Spinal cord (tissue), 10 donors: ENCODE data around the gene CPE. TPM values are rescaled to one million over a fixed set of nuclear protein-coding genes. Genes with fewer than 3 reads are reported as not detected.

ENCODE experiments used
- DNase-seq, 6 donors: peaks; one replicate each; pipeline versions ENCODE4 v3.0.0 to v3.0.0-alpha.2; 2013 to 2015; ENCODE audit warnings: low spot score in 6 of 6, low read depth in 4 of 6
- H3K27ac ChIP-seq: one replicate; pipeline ENCODE4 v1.5.1; 2013; ENCODE audit warnings: low read depth, low read length, control low read depth
- H3K27me3 ChIP-seq: one replicate; pipeline ENCODE4 v1.6.1; 2013; ENCODE audit warnings: low read length; ENCODE audit not compliant: control insufficient read depth, insufficient read depth
- H3K36me3 ChIP-seq: one replicate; pipeline ENCODE4 v1.6.1; 2013; ENCODE audit warnings: low read length; ENCODE audit not compliant: control insufficient read depth, insufficient read depth
- H3K4me1 ChIP-seq: one replicate; pipeline ENCODE4 v1.6.1; 2013; ENCODE audit warnings: low read length; ENCODE audit not compliant: control insufficient read depth, insufficient read depth
- H3K4me3 ChIP-seq: one replicate; pipeline ENCODE4 v1.5.1; 2013; ENCODE audit warnings: low read depth, low read length, control low read depth
- H3K9me3 ChIP-seq: one replicate; pipeline ENCODE4 v1.6.1; 2013; ENCODE audit warnings: low read length; ENCODE audit not compliant: control insufficient read depth, insufficient read depth
- WGBS: methylation state at CpG from one replicate; pipeline ENCODE4 v1.1.5; 2013; ENCODE audit warnings: missing lambda C conversion rate; ENCODE audit not compliant: insufficient coverage; 5-methylcytosine and 5-hydroxymethylcytosine counted together
- polyA plus RNA-seq, 2 donors: library from polyadenylated mRNA; unstranded; fragments of 120-200 nt; gene quantifications; one replicate each; pipeline ENCODE4 v1.2.1, GENCODE V29; 2013; ENCODE audit not compliant: insufficient read length in 2 of 2
- total RNA-seq, 2 donors: library from RNA; depleted of rRNA in 1 of 2; stranded (reverse); fragments of 120-200 nt in 1 of 2; fragments of >200 nt in 1 of 2; gene quantifications; one replicate each; pipeline versions ENCODE4 v1.2.3 to v1.2.4, GENCODE V29; 2013 to 2014
- donor health status: healthy.

Gene CPE
- total and polyA plus RNA-seq, 4 donors = 500 to 629 (median 586) TPM

DNA sequence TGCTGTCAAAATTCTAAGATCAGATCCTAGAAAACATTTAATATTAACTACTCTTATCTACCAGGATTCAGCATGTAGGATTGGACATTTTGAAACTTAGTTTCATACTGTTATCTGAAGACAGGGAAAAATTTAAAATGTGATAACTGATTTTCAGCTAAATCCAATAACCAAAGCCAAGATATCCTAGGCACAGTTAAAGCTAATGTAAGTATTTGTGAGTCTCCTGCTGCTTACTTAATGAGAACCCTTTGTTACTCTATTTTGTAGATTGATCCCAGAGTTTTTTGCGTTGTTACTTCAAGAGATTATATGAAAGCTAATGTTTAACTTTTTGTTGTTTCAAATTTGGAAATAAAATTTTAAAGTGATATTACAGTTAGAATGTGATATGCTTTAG lies 2.0 kb downstream of the CPE start:
- Histone ChIP-seq H3K27ac (no peak overlapping the region), H3K36me3 (no peaks in the 10 kb centered on the region), H3K9me3 (no peaks in the 10 kb centered on the region), H3K27me3 (no peaks in the 10 kb centered on the region), H3K4me3 (no peak overlapping the region), H3K4me1 (peaks cover 3% of the 10 kb centered on the region)
- peak in 1 of 6 donors; percentile 50 for DNase-seq
- WGBS = 40% methylated on average over 1 of the region's 1 CpG

- Histone ChIP-seq H3K4me1 (peaks cover 3% of the 10 kb centered on the region), H3K36me3 (no peaks in the 10 kb centered on the region), H3K27ac (no peak overlapping the region), H3K9me3 (no peaks in the 10 kb centered on the region), H3K27me3 (no peaks in the 10 kb centered on the region), H3K4me3 (no peak overlapping the region)
- no peak for DNase-seq
- WGBS = 52% methylated on average over 3 of the region's 3 CpGs
These were observed 3.1 kb downstream of the CPE start for GRCh38 chr4:165381821-165382373.

DNA sequence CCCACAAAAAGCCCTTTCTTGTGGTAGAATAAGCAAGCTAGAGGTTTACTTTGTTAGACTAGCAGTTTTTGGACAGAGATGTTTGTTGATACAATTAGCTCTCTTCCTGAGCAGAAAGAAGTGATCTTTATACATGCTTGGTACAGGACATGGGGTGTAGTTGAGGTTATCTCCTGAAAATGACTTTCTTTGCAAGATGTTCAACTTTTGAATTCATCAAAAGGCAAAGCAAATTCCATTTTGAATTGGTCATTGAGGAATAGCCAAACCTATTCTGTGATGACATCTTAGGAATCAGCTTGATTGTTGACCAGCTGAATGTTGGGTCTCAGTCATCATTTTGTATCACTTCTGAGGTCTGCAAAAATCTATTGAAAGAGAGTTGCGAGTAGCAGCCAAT lies 3.8 kb downstream of the CPE start:
- Histone ChIP-seq H3K9me3 (no peaks in the 10 kb centered on the region), H3K27me3 (no peaks in the 10 kb centered on the region), H3K36me3 (no peaks in the 10 kb centered on the region), H3K27ac (no peak overlapping the region), H3K4me1 (peaks cover 3% of the 10 kb centered on the region), H3K4me3 (no peak overlapping the region)
- 100% methylated on average over 1 of the region's 1 CpG for WGBS
- DNase-seq = no peak

GRCh38 chr4:165383591-165384073 lies 4.8 kb downstream of the CPE start:
- Histone ChIP-seq H3K36me3 (no peaks in the 10 kb centered on the region), H3K9me3 (no peaks in the 10 kb centered on the region), H3K27ac (peak overlapping the region; percentile 3), H3K4me1 (peaks cover 3% of the 10 kb centered on the region), H3K4me3 (no peak overlapping the region), H3K27me3 (no peaks in the 10 kb centered on the region)
- no peak for DNase-seq
- 88% methylated on average over 1 of the region's 4 CpGs for WGBS

DNA sequence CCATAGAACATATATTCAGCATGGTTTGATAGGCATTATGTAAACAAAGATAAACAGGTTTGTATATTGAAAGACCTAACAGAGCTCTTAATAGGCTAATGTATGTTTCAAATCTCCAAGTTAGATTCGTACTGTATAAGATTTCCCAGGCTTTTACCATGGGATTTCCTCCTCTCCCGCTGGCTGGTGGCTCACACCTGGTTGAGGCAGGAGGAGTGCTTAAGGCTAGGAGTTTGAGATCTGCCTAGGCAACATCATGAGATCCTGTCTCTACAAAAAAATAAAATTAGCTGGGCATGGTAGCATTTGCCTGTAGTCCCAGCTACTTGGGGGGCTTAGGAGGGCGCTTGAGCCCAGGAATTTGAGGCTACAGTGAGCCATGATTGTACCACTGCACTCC lies 5.4 kb downstream of the CPE start:
- Histone ChIP-seq H3K4me1 (peaks cover 3% of the 10 kb centered on the region), H3K9me3 (no peaks in the 10 kb centered on the region), H3K27me3 (no peaks in the 10 kb centered on the region), H3K27ac (peak overlapping the region; percentile 3), H3K4me3 (no peak overlapping the region), H3K36me3 (no peaks in the 10 kb centered on the region)
- DNase-seq = no peak
- 100% methylated on average over 1 of the region's 3 CpGs for WGBS

GRCh38 chr4:165384598-165384997 lies 5.8 kb downstream of the CPE start:
- Histone ChIP-seq H3K4me1 (peaks cover 3% of the 10 kb centered on the region), H3K27ac (no peak overlapping the region)
- WGBS = no CpG with 5 or more reads among the region's 1 CpG

DNA sequence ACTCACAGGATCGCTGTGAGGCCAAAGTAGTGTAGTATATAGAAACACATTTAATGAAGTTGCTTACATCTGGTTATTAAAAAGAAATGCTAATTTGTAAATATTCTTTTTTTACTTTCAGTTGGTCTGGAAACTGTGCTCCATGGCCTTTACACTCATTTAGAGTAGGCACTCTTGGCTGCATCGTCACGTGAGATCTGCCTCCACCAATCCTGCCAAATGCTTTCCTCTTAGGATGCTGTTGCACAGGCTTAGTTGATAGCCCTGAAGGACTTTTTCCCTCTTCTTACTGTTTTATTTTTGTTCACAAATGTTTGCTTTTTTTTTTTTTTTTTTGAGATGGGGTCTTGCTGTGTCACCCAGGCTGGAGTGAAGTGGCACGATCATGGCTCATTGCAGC lies 6.3 kb downstream of the CPE start:
- Histone ChIP-seq H3K27ac (no peak overlapping the region), H3K36me3 (no peaks in the 10 kb centered on the region), H3K27me3 (no peaks in the 10 kb centered on the region), H3K9me3 (no peaks in the 10 kb centered on the region), H3K4me1 (peaks cover 3% of the 10 kb centered on the region), H3K4me3 (no peak overlapping the region)
- no peak for DNase-seq
- 45% methylated on average over 2 of the region's 4 CpGs for WGBS

More at GRCh38 chr4:165384598-165384997, 5.8 kb downstream of the CPE start:
- H3K9me3 ChIP-seq = no peaks in the 10 kb centered on the region
- H3K27me3 ChIP-seq = no peaks in the 10 kb centered on the region
- no peak overlapping the region for H3K4me3 ChIP-seq
- no peaks in the 10 kb centered on the region for H3K36me3 ChIP-seq
- DNase-seq = peak in 2 of 6 donors; percentile 68 to 76

DNA sequence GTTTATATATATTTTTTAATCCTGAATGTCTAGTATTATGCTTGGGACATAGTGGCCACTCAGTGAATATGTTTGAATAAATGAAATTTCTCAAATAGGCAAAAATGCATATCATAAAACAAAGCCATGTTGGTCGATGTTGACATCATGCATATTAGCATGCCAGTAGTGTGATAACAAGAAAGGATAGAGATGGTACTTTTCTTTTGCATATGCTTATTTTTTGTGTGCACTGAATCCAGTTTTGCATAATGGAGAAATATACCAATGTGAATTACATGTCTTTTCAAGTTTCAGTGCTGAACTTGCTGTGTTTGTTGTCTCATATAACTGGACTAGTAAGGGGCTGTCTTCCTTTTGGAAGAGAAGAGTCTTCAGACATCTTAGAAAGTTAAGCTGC lies 7.5 kb downstream of the CPE start:
- DNase-seq = no peak
- Histone ChIP-seq H3K27ac (no peak overlapping the region), H3K4me1 (peaks cover 3% of the 10 kb centered on the region), H3K4me3 (no peak overlapping the region), H3K36me3 (no peaks in the 10 kb centered on the region), H3K27me3 (no peaks in the 10 kb centered on the region), H3K9me3 (no peaks in the 10 kb centered on the region)
- WGBS = no CpG with 5 or more reads among the region's 1 CpG

DNA sequence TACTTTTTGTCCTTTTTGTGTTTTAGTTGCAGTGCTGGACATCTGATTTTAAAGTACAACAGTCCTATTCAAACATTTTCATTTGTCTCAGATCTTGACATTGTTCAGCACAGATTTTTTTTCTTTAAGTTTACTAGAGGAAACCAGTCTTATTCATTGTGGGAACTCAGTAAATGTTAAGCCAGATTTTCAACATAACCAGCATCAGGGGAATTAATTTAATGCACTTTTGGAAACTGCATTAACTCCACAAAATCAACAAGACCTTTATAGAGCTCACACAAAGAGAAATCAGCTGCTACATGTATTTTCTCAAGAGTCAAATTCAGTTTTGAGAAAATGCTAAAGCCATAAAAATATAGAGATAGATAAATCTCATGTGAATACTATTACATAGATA lies 9.9 kb downstream of the CPE start:
- Histone ChIP-seq H3K4me1 (peaks cover 3% of the 10 kb centered on the region), H3K4me3 (no peak overlapping the region), H3K27me3 (no peaks in the 10 kb centered on the region), H3K36me3 (no peaks in the 10 kb centered on the region), H3K9me3 (no peaks in the 10 kb centered on the region), H3K27ac (no peak overlapping the region)
- no peak for DNase-seq

DNA sequence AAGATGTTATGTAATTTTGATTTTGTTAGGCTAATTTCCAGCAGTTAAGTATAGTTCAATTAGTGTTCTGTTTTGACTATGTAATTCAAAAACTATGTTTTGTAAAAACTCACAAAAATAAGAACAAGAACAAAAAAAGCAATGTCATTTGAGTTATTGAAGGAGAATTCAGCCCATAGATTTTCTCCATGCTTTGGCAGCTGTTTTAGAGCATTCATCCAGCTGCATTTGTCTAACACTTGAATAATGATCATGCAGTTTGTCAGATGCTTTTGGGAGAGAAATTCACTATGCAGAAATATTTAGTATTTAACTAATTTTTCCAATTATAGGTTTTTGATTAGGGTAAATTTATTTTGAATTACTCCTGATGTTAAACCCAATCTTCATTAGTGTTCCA lies 14.2 kb downstream of the CPE start:
- H3K9me3 ChIP-seq = no peaks in the 10 kb centered on the region
- H3K36me3 ChIP-seq = no peaks in the 10 kb centered on the region
- H3K27me3 ChIP-seq = no peaks in the 10 kb centered on the region
- no peak overlapping the region for H3K27ac ChIP-seq
- no peak overlapping the region for H3K4me3 ChIP-seq
- DNase-seq = no peak
- H3K4me1 ChIP-seq = no peaks in the 10 kb centered on the region
